Endothelial cell of umbilical vein (primary cell): ENCODE measurements around the gene DGKD.

ENCODE experiments used
- EZH2 ChIP-seq: IDR thresholded peaks from 2 replicates; pipeline ENCODE4 v1.6.1; 2012; ENCODE audit warnings: borderline replicate concordance, low read depth, mild to moderate bottlenecking, moderate library complexity, low read length, inconsistent platforms; ENCODE audit not compliant: severe bottlenecking
- POLR2AphosphoS5 ChIP-seq: IDR thresholded peaks from 2 replicates; pipeline ENCODE4 v1.6.1; 2012; ENCODE audit warnings: low read depth, mild to moderate bottlenecking, control low read depth, low read length, moderate library complexity; ENCODE audit not compliant: insufficient read depth
- TF ChIP-seq, protein P1 (sequence below), 2 donors: IDR thresholded peaks; 1 replicate in 1 of 2; 2 replicates in 1 of 2; pipeline ENCODE4 v1.5.1; 2011; ENCODE audit warnings: low read length in 2 of 2, mild to moderate bottlenecking in 2 of 2, moderate library complexity in 2 of 2, control low read depth in 1 of 2, inconsistent platforms in 1 of 2, low read depth in 1 of 2; ENCODE audit not compliant: insufficient read depth in 1 of 2; ENCODE audit errors: extremely low read depth in 1 of 2
- TF ChIP-seq, protein P2 (sequence below): IDR thresholded peaks from 2 replicates; pipeline ENCODE4 v1.6.1; 2011; ENCODE audit not compliant: insufficient read depth, insufficient read length

DNA sequence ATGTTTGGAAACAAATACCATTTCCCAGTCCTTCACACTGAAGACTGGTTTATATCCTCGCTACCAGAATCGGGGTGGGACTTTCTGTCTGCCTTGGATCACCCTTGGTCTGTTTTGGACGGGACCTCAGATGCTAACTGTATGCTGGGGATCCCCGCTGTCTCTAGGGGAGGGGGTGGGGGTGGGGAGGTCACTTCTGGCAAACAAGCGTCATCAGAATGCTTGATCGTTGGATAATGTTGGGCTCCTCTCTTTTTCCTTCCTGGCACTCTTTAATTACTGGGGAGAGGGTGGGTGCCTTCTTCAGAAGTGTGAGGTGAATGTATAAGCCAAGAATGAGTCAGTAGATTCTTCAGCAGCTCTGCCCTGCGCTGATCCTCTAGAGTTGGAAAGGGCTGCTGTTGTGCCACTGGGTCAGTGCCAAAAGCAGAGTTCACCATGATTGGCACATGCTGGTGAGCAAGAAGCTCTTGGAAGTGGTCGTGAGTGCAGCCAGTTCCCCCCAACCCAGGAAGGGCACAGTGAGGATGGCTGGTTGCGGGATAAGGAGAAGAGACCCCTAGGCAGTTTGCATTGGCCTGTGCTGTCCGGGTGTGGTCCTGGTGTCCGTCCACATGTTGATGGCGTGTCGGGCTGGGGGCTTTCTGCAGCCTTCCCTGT lies 32.2 kb downstream of the DGKD start:
- TF ChIP-seq, protein P1, sequence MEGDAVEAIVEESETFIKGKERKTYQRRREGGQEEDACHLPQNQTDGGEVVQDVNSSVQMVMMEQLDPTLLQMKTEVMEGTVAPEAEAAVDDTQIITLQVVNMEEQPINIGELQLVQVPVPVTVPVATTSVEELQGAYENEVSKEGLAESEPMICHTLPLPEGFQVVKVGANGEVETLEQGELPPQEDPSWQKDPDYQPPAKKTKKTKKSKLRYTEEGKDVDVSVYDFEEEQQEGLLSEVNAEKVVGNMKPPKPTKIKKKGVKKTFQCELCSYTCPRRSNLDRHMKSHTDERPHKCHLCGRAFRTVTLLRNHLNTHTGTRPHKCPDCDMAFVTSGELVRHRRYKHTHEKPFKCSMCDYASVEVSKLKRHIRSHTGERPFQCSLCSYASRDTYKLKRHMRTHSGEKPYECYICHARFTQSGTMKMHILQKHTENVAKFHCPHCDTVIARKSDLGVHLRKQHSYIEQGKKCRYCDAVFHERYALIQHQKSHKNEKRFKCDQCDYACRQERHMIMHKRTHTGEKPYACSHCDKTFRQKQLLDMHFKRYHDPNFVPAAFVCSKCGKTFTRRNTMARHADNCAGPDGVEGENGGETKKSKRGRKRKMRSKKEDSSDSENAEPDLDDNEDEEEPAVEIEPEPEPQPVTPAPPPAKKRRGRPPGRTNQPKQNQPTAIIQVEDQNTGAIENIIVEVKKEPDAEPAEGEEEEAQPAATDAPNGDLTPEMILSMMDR (IDR thresholded peaks at IDR 0.05; ENCODE audit: extremely low read depth in 1 of 2, insufficient read depth in 1 of 2, low read depth in 1 of 2, low read length in 2 of 2), result no peak
- no peak for TF ChIP-seq POLR2AphosphoS5
- TF ChIP-seq EZH2, result no peak
- TF ChIP-seq, protein P2, sequence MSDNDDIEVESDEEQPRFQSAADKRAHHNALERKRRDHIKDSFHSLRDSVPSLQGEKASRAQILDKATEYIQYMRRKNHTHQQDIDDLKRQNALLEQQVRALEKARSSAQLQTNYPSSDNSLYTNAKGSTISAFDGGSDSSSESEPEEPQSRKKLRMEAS, result no peak
